H1 (cell line): ENCODE results near the gene ZNF584. TPM values are rescaled to one million over a fixed set of nuclear protein-coding genes. Genes with fewer than 3 reads are reported as not detected.

Experiments used
- CTCF ChIA-PET: fragments of 300-600 bp; sonication (Branson Sonifier 250); formaldehyde crosslinking; loops from one replicate; lab custom pipeline; 2021; ENCODE audit not compliant: partially characterized antibody; lab: Charles Lee
- POLR2A ChIA-PET: fragments of 300-600 bp; sonication (Branson Sonifier 250); formaldehyde crosslinking; loops from one replicate; lab custom pipeline; 2021; ENCODE audit warnings: inconsistent platforms; ENCODE audit not compliant: partially characterized antibody; lab: Charles Lee
- DNase-seq, 2 experiments: peaks; one replicate each; pipeline versions ENCODE4 v3.0.0 to v3.0.0-alpha.2; 2010 to 2022; ENCODE audit warnings: low spot score in 2 of 2, low read depth in 1 of 2, mixed read lengths in 1 of 2
- FAIRE-seq: peaks from 2 replicates; lab custom pipeline; 2011; peaks lifted over from hg19 to GRCh38; lab: Jason Lieb, UNC
- H2AFZ ChIP-seq: 2 replicates; pipeline ENCODE4 v1.8.1; 2012; ENCODE audit warnings: low read length, inconsistent platforms
- H2AK5ac ChIP-seq: 2 replicates; pipeline ENCODE4 v1.6.1; 2013; ENCODE audit warnings: low read depth, low read length
- H2BK120ac ChIP-seq: replicated peaks from 2 replicates; pipeline ENCODE3; 2013; ENCODE audit warnings: low read depth, low read length, inconsistent platforms
- H2BK12ac ChIP-seq: 2 replicates; pipeline ENCODE4 v1.6.1; 2013; ENCODE audit warnings: low read depth, low read length
- H2BK15ac ChIP-seq: 2 replicates; pipeline ENCODE4 v1.6.1; 2013; ENCODE audit warnings: low read length
- H2BK20ac ChIP-seq: 2 replicates; pipeline ENCODE4 v1.6.1; 2013; ENCODE audit warnings: low read length
- H2BK5ac ChIP-seq: 2 replicates; pipeline ENCODE4 v1.6.1; 2013; ENCODE audit warnings: low read depth, low read length
- H3K14ac ChIP-seq: 2 replicates; pipeline ENCODE4 v1.6.1; 2013; ENCODE audit warnings: inconsistent platforms; ENCODE audit not compliant: insufficient read length
- H3K18ac ChIP-seq: 2 replicates; pipeline ENCODE4 v1.6.1; 2013; ENCODE audit warnings: low read length; ENCODE audit errors: extremely low read depth
- H3K23ac ChIP-seq: 2 replicates; pipeline ENCODE4 v1.6.1; 2013; ENCODE audit warnings: inconsistent platforms; ENCODE audit not compliant: insufficient read length
- H3K23me2 ChIP-seq: 2 replicates; pipeline ENCODE4 v1.6.1; 2013; ENCODE audit warnings: low read depth, low read length
- H3K27ac ChIP-seq: 2 replicates; pipeline ENCODE4 v1.6.1; 2011; ENCODE audit warnings: low read depth, low read length, inconsistent platforms
- H3K27me3 ChIP-seq, 4 experiments: replicated peaks in 1 of 4; 1 replicate in 1 of 4; 2 replicates in 3 of 4; pipeline versions ENCODE4 v1.6.1 to v1.8.1; 2011 to 2013; ENCODE audit warnings: low read length in 3 of 4, mild to moderate bottlenecking in 3 of 4, inconsistent platforms in 2 of 4, mixed read lengths in 2 of 4, moderate library complexity in 1 of 4; ENCODE audit not compliant: control insufficient read depth in 3 of 4, insufficient read depth in 3 of 4; ENCODE audit errors: extremely low read depth in 1 of 4
- H3K36me3 ChIP-seq, 4 experiments: 2 replicates each; pipeline versions ENCODE4 v1.6.1 to v1.8.1; 2011 to 2013; ENCODE audit warnings: mild to moderate bottlenecking in 4 of 4, low read length in 3 of 4, moderate library complexity in 2 of 4, control low read depth in 1 of 4, inconsistent platforms in 1 of 4; ENCODE audit not compliant: insufficient read depth in 4 of 4, control insufficient read depth in 2 of 4
- H3K4ac ChIP-seq: replicated peaks from 2 replicates; pipeline ENCODE3; 2013; ENCODE audit warnings: low read length, low read depth, mixed read lengths, inconsistent platforms; ENCODE audit not compliant: insufficient read length
- H3K4me1 ChIP-seq, 4 experiments: replicated peaks in 1 of 4; 1 replicate in 1 of 4; 2 replicates in 3 of 4; pipeline versions ENCODE4 v1.6.1 to v1.8.1; 2011 to 2013; ENCODE audit warnings: low read length in 3 of 4, inconsistent platforms in 2 of 4, mixed read lengths in 1 of 4; ENCODE audit not compliant: insufficient read depth in 4 of 4, control insufficient read depth in 3 of 4
- H3K4me2 ChIP-seq, 2 experiments: 2 replicates each; pipeline versions ENCODE4 v1.6.1 to v1.8.1; 2011 to 2013; ENCODE audit warnings: low read depth in 2 of 2, low read length in 2 of 2, control low read depth in 1 of 2, inconsistent platforms in 1 of 2, mild to moderate bottlenecking in 1 of 2; ENCODE audit not compliant: insufficient read depth in 1 of 2
- H3K4me3 ChIP-seq, 4 experiments: fragments of 200-600, 300-600 bp in 1 of 4; sonication (generic), shearing (Covaris generic), sonication (Bioruptor Twin) in 1 of 4; 2 replicates each; pipeline versions ENCODE4 v1.5.1 to v1.8.1; 2011 to 2016; ENCODE audit warnings: low read length in 4 of 4, low read depth in 3 of 4, control low read depth in 2 of 4, inconsistent platforms in 2 of 4, mild to moderate bottlenecking in 2 of 4, mixed read lengths in 1 of 4, moderate library complexity in 1 of 4; ENCODE audit not compliant: insufficient read depth in 2 of 4; ENCODE audit errors: extremely low read depth in 1 of 4
- H3K56ac ChIP-seq: replicated peaks from 2 replicates; pipeline ENCODE3; 2013; ENCODE audit warnings: low read depth, mild to moderate bottlenecking, mixed read lengths, low read length, inconsistent platforms; ENCODE audit not compliant: insufficient read length
- H3K79me1 ChIP-seq: 2 replicates; pipeline ENCODE4 v1.6.1; 2013; ENCODE audit warnings: low read depth, low read length, control low read depth
- H3K79me2 ChIP-seq, 2 experiments: 2 replicates each; pipeline versions ENCODE4 v1.6.1 to v1.8.1; 2012 to 2013; ENCODE audit warnings: low read length in 2 of 2, mild to moderate bottlenecking in 2 of 2, inconsistent platforms in 1 of 2; ENCODE audit not compliant: insufficient read depth in 2 of 2, control insufficient read depth in 1 of 2
- H3K9ac ChIP-seq, 4 experiments: replicated peaks in 1 of 4; 1 replicate in 1 of 4; 2 replicates in 3 of 4; pipeline versions ENCODE4 v1.6.1 to v1.8.1; 2011 to 2013; ENCODE audit warnings: low read depth in 3 of 4, low read length in 3 of 4, control low read depth in 2 of 4, mild to moderate bottlenecking in 2 of 4, moderate library complexity in 2 of 4, inconsistent platforms in 1 of 4; ENCODE audit errors: extremely low read depth in 1 of 4
- H3K9me3 ChIP-seq, 2 experiments: 2 replicates each; pipeline versions ENCODE4 v1.6.1 to v1.8.1; 2012 to 2013; ENCODE audit warnings: mild to moderate bottlenecking in 2 of 2, moderate library complexity in 2 of 2, control low read depth in 1 of 2, inconsistent platforms in 1 of 2, low read depth in 1 of 2, low read length in 1 of 2, mixed read lengths in 1 of 2; ENCODE audit not compliant: insufficient read depth in 2 of 2
- H4K20me1 ChIP-seq, 2 experiments: replicated peaks in 1 of 2; 2 replicates each; pipeline versions ENCODE3 to v1.8.1; 2011 to 2013; ENCODE audit warnings: inconsistent platforms in 2 of 2, low read length in 2 of 2, mild to moderate bottlenecking in 1 of 2; ENCODE audit not compliant: insufficient read depth in 2 of 2, control insufficient read depth in 1 of 2
- H4K5ac ChIP-seq: 2 replicates; pipeline ENCODE4 v1.6.1; 2013; ENCODE audit warnings: low read length, low read depth, mixed read lengths, inconsistent platforms; ENCODE audit not compliant: insufficient read length
- H4K8ac ChIP-seq: 2 replicates; pipeline ENCODE4 v1.8.0; 2013; ENCODE audit warnings: mild to moderate bottlenecking, moderate library complexity, low read length, inconsistent platforms; ENCODE audit not compliant: insufficient read depth; ENCODE audit errors: extremely low read depth
- H4K91ac ChIP-seq: replicated peaks from 2 replicates; pipeline ENCODE3; 2013; ENCODE audit warnings: low read length, mixed read lengths, inconsistent platforms; ENCODE audit not compliant: insufficient read length
- EGR1 ChIP-seq: IDR thresholded peaks from 2 replicates; pipeline ENCODE4 v1.6.1; 2011; ENCODE audit warnings: low read depth, low read length, borderline replicate concordance
- FOSL1 ChIP-seq: IDR thresholded peaks from 2 replicates; pipeline ENCODE4 v1.6.1; 2011; ENCODE audit warnings: mild to moderate bottlenecking, low read depth, low read length, moderate library complexity; ENCODE audit not compliant: insufficient read depth
- GABPA ChIP-seq: IDR thresholded peaks from 2 replicates; pipeline ENCODE4 v1.6.1; 2011; ENCODE audit warnings: mild to moderate bottlenecking, low read length, moderate library complexity, borderline replicate concordance; ENCODE audit not compliant: insufficient read depth
- TAF1 ChIP-seq: IDR thresholded peaks from 2 replicates; pipeline ENCODE4 v1.6.1; 2011; ENCODE audit warnings: mild to moderate bottlenecking, low read depth, low read length
- TBP ChIP-seq: IDR thresholded peaks from 2 replicates; pipeline ENCODE4 v1.6.1; 2011; ENCODE audit warnings: low read depth, low read length, improper control_type of control experiment
- ZNF274 ChIP-seq: IDR thresholded peaks from 2 replicates; pipeline ENCODE4 v1.7.0; 2012; ENCODE audit warnings: low read length, borderline replicate concordance; ENCODE audit errors: extremely low read depth
- WGBS, 2 experiments: shearing (Covaris generic) in 1 of 2; methylation state at CpG; one replicate each; pipeline versions ENCODE4 v1.1.6 to v1.1.7; 2013 to 2015; ENCODE audit warnings: low lambda C conversion rate in 2 of 2, mixed read lengths in 2 of 2, inconsistent platforms in 1 of 2, low coverage in 1 of 2, missing lambda C conversion rate in 1 of 2; ENCODE audit not compliant: insufficient replicate concordance in 2 of 2, insufficient coverage in 1 of 2, insufficient read length in 1 of 2; ENCODE audit errors: extremely low coverage in 1 of 2, missing lambda C conversion rate in 1 of 2; 5-methylcytosine and 5-hydroxymethylcytosine counted together
- polyA plus RNA-seq, 7 experiments: library from polyadenylated mRNA; depleted of rRNA in 3 of 7; stranded (reverse) in 5 of 7; unstranded in 2 of 7; fragments of >200 nt in 5 of 7; fragments of 200-250 nt in 2 of 7; gene quantifications; 1 replicate in 5 of 7; 2 replicates in 1 of 7; 4 replicates in 1 of 7; pipeline versions ENCODE4 v1.2.1 to v1.2.3, GENCODE V29; 2011 to 2013; ENCODE audit warnings: missing spikeins in 2 of 7, mixed read lengths in 2 of 7
- total RNA-seq: library from RNA; stranded (reverse); fragmentation: NEBNext Ultra II Directional; extraction: Animal tissue kit (Norgen Biotek cat#: 25700); gene quantifications from 2 replicates; pipeline ENCODE4 v1.2.1, GENCODE V29; 2021
- TF ChIP-seq, protein P1 (sequence below): IDR thresholded peaks from 2 replicates; pipeline ENCODE4 v1.6.1; 2011; ENCODE audit warnings: low read depth, mild to moderate bottlenecking, low read length; ENCODE audit not compliant: insufficient read depth

ZNF584 gene
- total and polyA plus RNA-seq, 2 of the 8 experiments (the other 6 are each of a cell fraction or from before 2014, with no cell fraction given): 2.5 to 5.2 TPM

DNA sequence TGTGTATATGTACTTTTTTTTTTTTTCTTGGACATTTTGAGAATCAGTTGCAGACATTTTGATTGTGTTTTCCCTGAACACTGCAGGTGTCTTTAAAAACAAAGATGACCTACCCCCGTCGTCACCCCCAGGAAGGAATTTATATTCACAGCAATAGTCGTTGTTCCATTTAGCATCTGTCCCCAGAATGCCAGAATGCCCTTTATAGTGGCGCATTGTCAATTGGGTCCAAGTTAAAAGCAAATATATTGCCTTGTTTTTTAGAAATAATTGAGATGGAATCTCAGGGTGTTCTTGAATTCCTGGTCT is 14.8 kb upstream of the ZNF584 start:
- FAIRE-seq: no peak
- Histone ChIP-seq H3K18ac (no peak overlapping the region), H2BK15ac (no peak overlapping the region), H2BK120ac (no peak overlapping the region), H2AFZ (no peak overlapping the region), H3K79me2 (peaks cover 0 to 25% of the 10 kb centered on the region in 2 experiments; a peak in 2 of 4 replicates), H4K91ac (no peak overlapping the region), H3K14ac (no peak overlapping the region), H4K8ac (no peak overlapping the region), H4K20me1 (peaks cover 14 to 19% of the 10 kb centered on the region in 2 experiments), H2BK12ac (no peak overlapping the region), H2AK5ac (no peak overlapping the region), H3K4me3 (no peak overlapping the region), H2BK5ac (no peak overlapping the region), H3K27ac (no peak overlapping the region), H3K27me3 (peaks cover 3 to 13% (median 11%) of the 10 kb centered on the region in 4 experiments; a peak in 6 of 7 replicates), H3K9me3 (no peaks in the 10 kb centered on the region), H3K23me2 (peaks cover 7% of the 10 kb centered on the region; the same call in 1 of the 2 replicates), H3K4ac (no peak overlapping the region), H3K4me2 (no peak overlapping the region), H2BK20ac (no peak overlapping the region), H3K56ac (no peak overlapping the region), H3K79me1 (0 out of 2 replicates have a peak, but pooled peaks cover 2% of the 10 kb centered on the region), H3K23ac (no peak overlapping the region), H3K9ac (no peak overlapping the region), H4K5ac (no peak overlapping the region), H3K4me1 (peaks cover 0 to 20% (median 12%) of the 10 kb centered on the region in 4 experiments; a peak in 5 of 7 replicates), H3K36me3 (peaks cover 19 to 51% (median 40%) of the 10 kb centered on the region in 4 experiments)
- 90% methylated on average over 4 of the region's 4 CpGs; no CpG with 5 or more reads in 1 of the 2 experiments for whole genome bisulfite sequencing, 2 experiments
- ChIA-PET CTCF (no interaction called here), POLR2A (no interaction called here)
- TF ChIP-seq TAF1: no peak
- TF ChIP-seq EGR1: no peak
- TF ChIP-seq, protein P1, sequence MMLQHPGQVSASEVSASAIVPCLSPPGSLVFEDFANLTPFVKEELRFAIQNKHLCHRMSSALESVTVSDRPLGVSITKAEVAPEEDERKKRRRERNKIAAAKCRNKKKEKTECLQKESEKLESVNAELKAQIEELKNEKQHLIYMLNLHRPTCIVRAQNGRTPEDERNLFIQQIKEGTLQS: no peak
- no peak for TF ChIP-seq ZNF274
- no peak for TF ChIP-seq TBP
- no peak for TF ChIP-seq FOSL1
- TF ChIP-seq GABPA: no peak
- DNase-seq: no peak
